RWPE2 (cell line): ENCODE measurements around the gene LRIG1.

Source experiments
- ATAC-seq: fragments of 200-7000 bp; cut with Tn5 transposase; 3 replicates; pipeline ENCODE4 v1.9.1; 2021; ENCODE audit warnings: low read depth
- DNase-seq: peaks from one replicate; pipeline ENCODE4 v3.0.0-alpha.2; 2020; ENCODE audit warnings: low spot score
- H3K27ac ChIP-seq: fragments of 450-650 bp; 2 replicates; pipeline ENCODE4 v1.5.1; 2017; ENCODE audit warnings: mild to moderate bottlenecking; ENCODE audit not compliant: poor library complexity, severe bottlenecking
- H3K27me3 ChIP-seq: fragments of 250-450 bp; sonication (Bioruptor Pico); 2 replicates; pipeline ENCODE4 v1.5.1; 2021; ENCODE audit warnings: mild to moderate bottlenecking, moderate library complexity; ENCODE audit not compliant: insufficient read depth, poor library complexity, severe bottlenecking
- H3K36me3 ChIP-seq: fragments of 250-450 bp; sonication (Bioruptor Pico); 2 replicates; pipeline ENCODE4 v1.5.1; 2020; ENCODE audit warnings: low read depth, mild to moderate bottlenecking, moderate library complexity
- H3K4me1 ChIP-seq: fragments of 250-450 bp; sonication (Bioruptor Pico); 2 replicates; pipeline ENCODE4 v1.5.1; 2021; ENCODE audit warnings: mild to moderate bottlenecking, moderate library complexity; ENCODE audit not compliant: insufficient read depth, poor library complexity, severe bottlenecking
- H3K4me3 ChIP-seq: fragments of 250-450 bp; sonication (Bioruptor Pico); 2 replicates; pipeline ENCODE4 v1.5.1; 2021; ENCODE audit warnings: mild to moderate bottlenecking, moderate library complexity; ENCODE audit not compliant: severe bottlenecking
- H3K9me3 ChIP-seq: fragments of 250-450 bp; sonication (Bioruptor Pico); 2 replicates; pipeline ENCODE4 v1.5.1; 2021; ENCODE audit warnings: mild to moderate bottlenecking, moderate library complexity; ENCODE audit not compliant: severe bottlenecking
- CTCF ChIP-seq: fragments of 450-650 bp; IDR thresholded peaks from one replicate; pipeline ENCODE4 v1.5.1; 2017; ENCODE audit warnings: mild to moderate bottlenecking, moderate library complexity; ENCODE audit not compliant: poor library complexity, severe bottlenecking

The LRIG1 gene

DNA sequence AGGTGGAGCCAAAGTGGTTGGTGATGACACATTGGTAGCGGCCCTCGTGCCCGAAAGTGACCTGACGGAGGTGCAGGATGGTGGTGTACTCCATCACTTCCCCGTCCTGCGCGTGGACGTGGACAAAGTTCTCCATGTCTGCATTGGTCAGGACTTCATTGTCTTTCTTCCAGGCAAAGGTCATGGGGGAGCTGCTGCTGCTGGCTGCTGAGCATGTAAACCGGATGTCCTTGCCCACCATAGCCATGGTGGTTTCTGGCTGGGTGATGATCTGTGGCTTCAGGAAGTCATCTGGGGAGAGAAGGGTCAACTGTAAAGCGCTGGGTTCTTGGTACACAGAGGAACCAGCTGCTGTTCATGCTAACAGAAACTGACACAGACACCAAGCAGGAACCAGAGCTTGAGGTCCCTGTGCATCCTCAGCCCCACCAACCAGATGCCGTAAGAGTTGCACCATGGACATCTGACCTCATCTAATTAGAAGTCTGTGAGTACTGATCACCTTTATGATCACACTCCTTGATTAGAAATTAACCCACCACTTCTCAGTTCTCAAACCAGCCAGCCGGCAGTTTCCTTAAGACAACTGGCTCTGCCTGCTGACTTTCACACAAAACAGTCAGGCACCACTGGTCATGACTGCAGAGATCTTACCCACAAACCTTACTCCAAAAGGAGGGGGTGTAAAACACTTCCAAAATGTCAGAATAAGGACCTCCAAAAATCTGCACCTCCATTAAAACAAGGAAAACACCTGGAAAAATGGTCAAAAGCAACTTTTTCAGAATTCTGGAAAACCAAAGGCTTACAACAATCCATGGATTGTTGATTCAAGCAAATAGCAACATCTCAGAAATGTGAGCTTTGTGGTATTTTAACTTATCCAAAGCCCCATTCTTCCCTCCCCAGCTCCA, 114.6 kb downstream of the LRIG1 start:
- no peaks in the 10 kb centered on the region for H3K9me3 ChIP-seq
- H3K27me3 ChIP-seq: no peaks in the 10 kb centered on the region
- no peak overlapping the region for H3K27ac ChIP-seq
- no peaks in the 10 kb centered on the region for H3K4me1 ChIP-seq
- no peak for TF ChIP-seq CTCF
- no peak overlapping the region for H3K4me3 ChIP-seq
- H3K36me3 ChIP-seq: peaks cover 19% of the 10 kb centered on the region; the same call in 1 of the 2 replicates
- ATAC-seq (no peak), DNase-seq (no peak)

GRCh38 chr3:66385066-66385465, 115.8 kb downstream of the LRIG1 start:
- ATAC-seq (no peak), DNase-seq (no peak)
- H3K4me3 ChIP-seq: no peak overlapping the region
- H3K27me3 ChIP-seq: no peaks in the 10 kb centered on the region
- TF ChIP-seq CTCF: no peak
- H3K36me3 ChIP-seq: peaks cover 27% of the 10 kb centered on the region
- no peak overlapping the region for H3K27ac ChIP-seq
- no peaks in the 10 kb centered on the region for H3K9me3 ChIP-seq
- no peaks in the 10 kb centered on the region for H3K4me1 ChIP-seq

DNA sequence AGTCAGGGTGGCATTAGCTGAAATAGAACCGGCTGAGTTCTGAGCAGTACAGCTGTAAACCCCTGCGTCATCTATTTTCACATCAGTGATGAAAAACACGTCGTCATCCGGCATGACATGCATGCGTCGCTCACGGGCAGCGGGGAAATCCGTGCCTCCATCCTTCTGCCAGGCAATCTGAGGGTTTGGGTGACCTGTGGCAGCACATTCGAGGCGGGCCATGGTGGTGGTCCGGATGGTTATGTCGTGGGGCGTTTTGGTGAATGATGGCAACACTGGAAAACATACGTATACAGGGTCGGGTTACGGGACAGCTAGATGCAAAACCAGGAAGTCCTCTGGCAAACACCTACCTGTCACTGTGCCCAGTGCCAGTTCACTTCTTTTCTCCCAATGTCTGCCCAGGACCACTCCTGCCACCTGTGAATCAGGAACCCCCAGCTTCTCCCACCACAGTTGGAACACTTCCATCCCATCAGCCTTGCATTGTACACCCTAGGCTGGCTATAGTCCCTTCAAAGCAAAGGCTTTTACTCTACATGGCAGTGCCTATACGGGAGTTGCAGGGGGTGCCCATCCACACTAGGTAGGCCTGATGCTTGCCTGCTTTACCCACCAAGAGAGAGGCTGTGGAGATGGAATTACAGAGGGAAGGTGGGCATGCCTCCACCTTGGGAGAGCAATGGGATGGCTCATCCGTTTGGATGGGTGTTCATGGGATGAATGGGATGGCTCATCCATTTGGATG, 116.7 kb downstream of the LRIG1 start:
- Histone ChIP-seq H3K27ac (no peak overlapping the region), H3K36me3 (peaks cover 35% of the 10 kb centered on the region), H3K9me3 (no peaks in the 10 kb centered on the region), H3K27me3 (no peaks in the 10 kb centered on the region), H3K4me3 (no peak overlapping the region), H3K4me1 (no peaks in the 10 kb centered on the region)
- no peak for TF ChIP-seq CTCF
- DNase-seq: no peak
- ATAC-seq: no peak

DNA sequence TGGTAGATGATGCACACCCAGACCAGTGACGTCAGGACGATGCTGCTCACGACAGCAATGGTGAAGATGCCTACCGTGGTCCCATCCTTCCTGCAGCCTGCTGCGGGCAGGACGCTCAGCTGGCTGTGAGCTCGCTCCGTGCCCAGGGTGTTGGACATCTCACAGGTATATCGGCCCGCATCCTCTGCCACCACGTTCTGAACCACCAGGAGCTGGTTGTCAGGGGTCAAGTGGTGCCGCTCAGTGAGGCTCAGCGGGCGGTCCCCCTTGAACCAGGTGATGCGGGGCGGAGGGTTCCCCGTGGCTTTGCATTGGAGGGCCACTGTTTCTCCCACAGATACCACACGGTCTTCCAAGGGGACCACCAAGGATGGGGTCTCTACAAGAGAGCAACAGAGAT, 117.8 kb downstream of the LRIG1 start:
- Histone ChIP-seq H3K4me3 (no peak overlapping the region), H3K27ac (no peak overlapping the region), H3K4me1 (no peaks in the 10 kb centered on the region), H3K27me3 (no peaks in the 10 kb centered on the region), H3K36me3 (peaks cover 45% of the 10 kb centered on the region), H3K9me3 (no peaks in the 10 kb centered on the region)
- DNase-seq: no peak
- TF ChIP-seq CTCF: no peak
- no peak; the same call in 2 of the 3 replicates for ATAC-seq
